Upper lobe of left lung (tissue), 4 donors: ENCODE data around the gene ZC3H12C.

Source experiments
- CTCF ChIP-seq, 6 experiments: fragments of 450-650 bp in 4 of 6; fragments of 200-600 bp in 2 of 6; sonication (generic) in 2 of 6; IDR thresholded peaks; one replicate each; pipeline ENCODE4 v1.5.1; 2016 to 2019; ENCODE audit warnings: antibody characterized with exemption in 6 of 6
- POLR2A ChIP-seq, 4 donors: fragments of 450-650 bp; IDR thresholded peaks; one replicate each; pipeline ENCODE4 v1.5.1; 2016 to 2017; ENCODE audit warnings: antibody characterized with exemption in 4 of 4, mild to moderate bottlenecking in 2 of 4
- POLR2AphosphoS5 ChIP-seq, 2 donors: sonication (generic); formaldehyde crosslinking; IDR thresholded peaks; one replicate each; pipeline ENCODE4 v1.5.1; 2017; ENCODE audit warnings: antibody characterized with exemption in 2 of 2

- no peak for TF ChIP-seq POLR2A (IDR thresholded peaks at IDR 0.05)
- no peak for TF ChIP-seq CTCF (IDR thresholded peaks at IDR 0.05)
- no peak for TF ChIP-seq POLR2AphosphoS5 (IDR thresholded peaks at IDR 0.05)
Observed at GRCh38 chr11:110174645-110175310, 81.6 kb downstream of the ZC3H12C start.
